Left lung (tissue), 10 donors: ENCODE data around the gene RPL29. TPM values are rescaled to one million over a fixed set of nuclear protein-coding genes. Genes with fewer than 3 reads are reported as not detected.
A peak's percentile ranks its signal among the peaks of the same experiment; 100 is the strongest.

Source experiments
- ATAC-seq: fragments of 200-7000 bp; cut with Tn5 transposase; one replicate; pipeline ENCODE4 v1.9.1; 2020; ENCODE audit warnings: moderate library complexity
- DNase-seq, 4 donors: peaks; one replicate each; pipeline ENCODE4 v3.0.0-alpha.2; 2013 to 2020
- H3K27ac ChIP-seq, 2 donors: fragments of 200-600 bp; sonication (generic) in 1 of 2; one replicate each; pipeline versions ENCODE4 v1.5.0 to v1.8.0; 2020 to 2021
- H3K27me3 ChIP-seq, 2 donors: fragments of 200-600 bp; sonication (generic) in 1 of 2; one replicate each; pipeline versions ENCODE4 v1.5.0 to v1.8.0; 2020 to 2021
- H3K36me3 ChIP-seq, 2 donors: fragments of 200-600 bp; sonication (generic) in 1 of 2; one replicate each; pipeline versions ENCODE4 v1.5.0 to v1.8.0; 2020 to 2021
- H3K4me1 ChIP-seq, 2 donors: fragments of 200-600 bp; one replicate each; pipeline ENCODE4 v1.8.0; 2021
- H3K4me3 ChIP-seq, 2 donors: fragments of 200-600 bp; sonication (generic) in 1 of 2; one replicate each; pipeline versions ENCODE4 v1.5.0 to v1.8.0; 2020 to 2021; ENCODE audit warnings: mild to moderate bottlenecking in 1 of 2
- H3K9me3 ChIP-seq, 2 donors: fragments of 200-600 bp; sonication (generic) in 1 of 2; one replicate each; pipeline versions ENCODE4 v1.5.0 to v1.8.0; 2020 to 2021
- intact Hi-C, 2 donors: fragments of 100-400 bp; cut with DNase I; formaldehyde crosslinking; loops; one replicate each; pipeline versions ENCODE4 v1.11.2 to v1.14.2; 2022
- polyA plus RNA-seq, 6 donors: library from polyadenylated mRNA; unstranded; fragments of 120-200 nt; gene quantifications; one replicate each; pipeline ENCODE4 v1.2.1, GENCODE V29; 2013; ENCODE audit not compliant: insufficient read length in 6 of 6
- total RNA-seq, 2 donors: library from RNA; stranded (reverse); fragmentation: NEBNext Ultra II Directional; extraction: Animal tissue kit (Norgen Biotek cat#: 25700); gene quantifications; one replicate each; pipeline ENCODE4 v1.2.1, GENCODE V29; 2021
- TF ChIP-seq, protein P1 (sequence below), 2 donors: fragments of 200-600 bp; sonication (generic) in 1 of 2; IDR thresholded peaks; one replicate each; pipeline versions ENCODE4 v1.5.0 to v1.8.0; 2021; ENCODE audit warnings: antibody characterized with exemption in 2 of 2
- donor health status: DM: no; HTN: yes; CAD: no.
- donor health status: DM: no; HTN: no; CAD: no.

RPL29 gene
- total and polyA plus RNA-seq, 8 donors: 854 to 2,169 (median 1,926) TPM

DNA sequence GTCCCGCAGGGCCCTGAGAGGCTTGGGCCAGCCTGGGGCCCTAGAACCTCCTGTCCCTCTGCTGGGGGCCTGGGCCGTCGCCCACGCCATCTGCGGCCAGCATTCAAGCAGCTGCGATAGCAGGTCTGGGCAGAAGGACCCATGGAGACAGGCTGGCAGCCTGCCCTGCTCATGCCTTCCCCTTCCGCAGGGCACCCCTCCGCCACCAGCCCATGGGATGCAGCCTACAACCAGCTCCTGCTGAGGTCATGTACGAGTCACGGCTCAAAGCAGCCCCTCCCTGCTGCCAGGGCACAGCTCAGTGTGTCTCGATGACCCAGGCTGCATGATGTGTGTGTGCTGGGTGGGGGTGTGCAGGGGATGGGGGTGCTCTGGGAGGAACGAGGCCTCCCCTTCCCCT lies 32.9 kb upstream of the RPL29 start:
- ATAC-seq: no peak
- no peaks in the 10 kb centered on the region for H3K27me3 ChIP-seq
- peaks cover 0 to 12% of the 10 kb centered on the region in 2 donors for H3K4me1 ChIP-seq
- H3K27ac ChIP-seq: no peak overlapping the region
- H3K9me3 ChIP-seq: no peaks in the 10 kb centered on the region
- intact Hi-C loops: no loop called here
- no peak overlapping the region for H3K4me3 ChIP-seq
- TF ChIP-seq, protein P1, sequence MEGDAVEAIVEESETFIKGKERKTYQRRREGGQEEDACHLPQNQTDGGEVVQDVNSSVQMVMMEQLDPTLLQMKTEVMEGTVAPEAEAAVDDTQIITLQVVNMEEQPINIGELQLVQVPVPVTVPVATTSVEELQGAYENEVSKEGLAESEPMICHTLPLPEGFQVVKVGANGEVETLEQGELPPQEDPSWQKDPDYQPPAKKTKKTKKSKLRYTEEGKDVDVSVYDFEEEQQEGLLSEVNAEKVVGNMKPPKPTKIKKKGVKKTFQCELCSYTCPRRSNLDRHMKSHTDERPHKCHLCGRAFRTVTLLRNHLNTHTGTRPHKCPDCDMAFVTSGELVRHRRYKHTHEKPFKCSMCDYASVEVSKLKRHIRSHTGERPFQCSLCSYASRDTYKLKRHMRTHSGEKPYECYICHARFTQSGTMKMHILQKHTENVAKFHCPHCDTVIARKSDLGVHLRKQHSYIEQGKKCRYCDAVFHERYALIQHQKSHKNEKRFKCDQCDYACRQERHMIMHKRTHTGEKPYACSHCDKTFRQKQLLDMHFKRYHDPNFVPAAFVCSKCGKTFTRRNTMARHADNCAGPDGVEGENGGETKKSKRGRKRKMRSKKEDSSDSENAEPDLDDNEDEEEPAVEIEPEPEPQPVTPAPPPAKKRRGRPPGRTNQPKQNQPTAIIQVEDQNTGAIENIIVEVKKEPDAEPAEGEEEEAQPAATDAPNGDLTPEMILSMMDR (IDR thresholded peaks at IDR 0.05): no peak
- H3K36me3 ChIP-seq: no peaks in the 10 kb centered on the region
- no peak for DNase-seq

DNA sequence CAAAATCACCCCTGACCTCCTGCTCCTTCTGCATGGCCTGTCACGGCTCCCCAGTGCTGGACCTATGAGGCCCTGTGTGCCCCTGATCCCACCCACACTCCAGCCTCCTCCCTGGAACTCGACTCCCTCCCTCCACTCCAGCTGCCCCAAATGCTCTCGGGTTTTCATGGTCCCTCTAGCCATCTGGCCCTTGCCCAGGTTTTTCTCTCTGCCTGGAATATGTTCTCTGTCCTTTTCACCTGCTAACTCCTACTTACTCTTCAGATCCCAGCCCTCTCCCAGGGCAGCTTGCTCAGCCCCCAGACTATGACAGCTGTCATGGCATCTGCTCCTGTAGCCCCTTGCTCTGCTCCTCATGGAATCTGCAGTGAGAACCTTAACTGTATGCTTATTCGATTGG lies 30.3 kb upstream of the RPL29 start:
- no peaks in the 10 kb centered on the region for H3K9me3 ChIP-seq
- ATAC-seq: no peak
- no peak overlapping the region for H3K27ac ChIP-seq
- H3K36me3 ChIP-seq: no peaks in the 10 kb centered on the region
- H3K27me3 ChIP-seq: no peaks in the 10 kb centered on the region
- intact Hi-C loops: no loop called here
- TF ChIP-seq, protein P1 (IDR thresholded peaks at IDR 0.05): no peak
- peaks cover 0 to 21% of the 10 kb centered on the region in 2 donors for H3K4me1 ChIP-seq
- H3K4me3 ChIP-seq: no peak overlapping the region
- DNase-seq: no peak

DNA sequence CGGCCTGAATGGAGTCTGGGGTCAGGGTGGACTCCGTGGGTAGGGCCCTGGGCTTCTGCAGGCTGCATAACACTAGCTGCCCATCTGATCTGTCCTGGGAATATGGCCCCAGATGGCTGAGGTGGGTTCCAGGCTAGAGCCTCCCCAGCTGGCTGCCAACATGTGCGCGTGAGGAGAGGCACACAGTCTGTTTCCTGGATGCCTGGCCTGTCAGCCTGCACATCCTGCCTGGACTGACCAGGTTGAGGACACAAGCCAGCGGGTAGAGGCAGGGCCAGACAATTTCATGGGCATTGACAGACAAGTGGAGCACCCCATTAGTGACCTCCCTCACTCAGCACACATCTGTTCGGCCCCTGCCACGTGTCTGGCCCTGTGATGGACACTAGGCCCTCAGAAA lies 29.8 kb upstream of the RPL29 start:
- TF ChIP-seq, protein P1 (IDR thresholded peaks at IDR 0.05): no peak
- no peaks in the 10 kb centered on the region for H3K36me3 ChIP-seq
- DNase-seq (no peak), ATAC-seq (no peak)
- H3K27me3 ChIP-seq: no peaks in the 10 kb centered on the region
- H3K9me3 ChIP-seq: no peaks in the 10 kb centered on the region
- H3K27ac ChIP-seq: no peak overlapping the region
- no peak overlapping the region for H3K4me3 ChIP-seq
- intact Hi-C loops: no loop called here
- H3K4me1 ChIP-seq: peaks cover 0 to 21% of the 10 kb centered on the region in 2 donors

DNA sequence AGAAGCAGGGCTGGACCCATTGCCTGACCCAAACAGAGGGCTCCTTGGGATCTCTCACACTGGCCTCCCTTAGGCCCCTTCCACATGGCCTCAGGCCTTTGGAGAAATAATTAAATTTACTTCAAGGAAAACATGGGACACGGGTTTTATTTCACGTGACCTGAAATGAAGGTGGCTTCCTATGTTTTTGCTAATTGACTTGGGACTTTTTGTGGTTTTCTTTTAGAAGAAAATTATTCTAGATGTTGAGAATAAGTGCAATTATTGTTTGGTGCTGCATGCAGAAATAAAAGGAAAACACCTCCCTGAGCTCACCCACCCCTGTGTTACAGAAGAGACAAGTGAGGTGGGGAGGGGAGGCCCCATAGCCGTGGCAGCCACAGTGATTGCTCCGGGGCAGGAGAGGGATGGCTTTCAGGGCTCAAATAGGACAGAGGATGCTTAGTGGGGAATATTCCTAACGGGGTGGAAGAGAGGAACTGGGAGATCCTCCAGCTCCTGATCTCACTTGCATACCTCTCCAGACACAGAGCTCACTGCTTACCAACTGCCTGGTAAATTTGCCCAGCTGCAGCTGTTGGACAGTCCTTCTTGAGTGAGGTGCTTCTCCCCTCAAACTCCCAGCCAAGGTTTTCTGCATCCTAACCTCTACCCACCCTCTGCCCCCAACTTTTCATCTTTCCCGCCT lies 29.2 kb upstream of the RPL29 start:
- no peaks in the 10 kb centered on the region for H3K9me3 ChIP-seq
- no peaks in the 10 kb centered on the region for H3K27me3 ChIP-seq
- intact Hi-C loops: no loop called here
- H3K27ac ChIP-seq: no peak overlapping the region
- no peak overlapping the region for H3K4me3 ChIP-seq
- TF ChIP-seq, protein P1 (IDR thresholded peaks at IDR 0.05): no peak
- H3K4me1 ChIP-seq: peaks cover 0 to 21% of the 10 kb centered on the region in 2 donors
- ATAC-seq (no peak), DNase-seq (no peak)
- no peaks in the 10 kb centered on the region for H3K36me3 ChIP-seq

DNA sequence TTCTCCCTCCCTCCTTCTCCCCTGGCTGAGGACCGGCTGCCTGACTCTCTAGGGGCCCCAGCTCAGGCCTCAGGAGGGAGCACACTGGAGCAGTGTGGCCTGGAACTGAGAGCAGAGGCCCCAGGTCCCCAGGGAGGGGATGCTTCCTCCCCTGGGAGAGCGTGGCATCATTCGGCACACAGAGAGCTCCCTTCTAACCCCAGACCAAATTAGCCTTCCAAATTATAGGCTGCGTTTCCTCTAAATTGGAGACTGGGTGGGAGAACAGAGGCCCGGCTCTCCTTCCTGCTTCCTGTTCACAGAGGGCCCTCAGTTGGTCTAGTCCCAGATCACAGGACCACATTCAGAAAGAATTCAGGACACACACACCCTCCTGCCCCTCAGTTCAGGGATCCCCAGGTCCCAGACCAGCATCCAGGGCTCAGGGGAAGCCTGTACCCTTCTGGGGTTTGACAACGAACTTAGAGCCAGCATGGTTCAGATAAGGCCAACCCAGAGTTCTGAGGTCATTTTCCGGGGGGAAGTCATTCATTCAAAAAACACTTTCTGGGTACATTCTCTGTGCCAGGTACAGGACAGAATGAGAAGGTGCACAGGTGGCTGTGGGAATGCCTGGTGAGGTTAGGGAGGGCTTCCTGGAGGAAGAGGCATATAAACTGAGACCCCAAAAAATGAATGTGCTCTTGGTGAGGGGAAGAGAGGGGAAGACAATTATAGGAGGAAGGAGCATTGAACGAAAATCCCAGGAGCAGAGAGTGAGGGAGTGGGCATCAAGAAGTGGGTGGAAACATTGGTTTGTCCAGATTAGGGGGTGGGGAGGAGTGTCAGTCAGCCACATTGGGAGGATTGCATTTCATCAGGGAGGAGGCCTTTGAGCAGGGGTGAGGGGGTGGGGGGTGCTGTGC lies 28.4 kb upstream of the RPL29 start:
- Histone ChIP-seq H3K27me3 (no peaks in the 10 kb centered on the region), H3K9me3 (no peaks in the 10 kb centered on the region), H3K27ac (peak overlapping the region in 1 of 2 donors; percentile 42), H3K36me3 (no peaks in the 10 kb centered on the region), H3K4me1 (peaks cover 0 to 21% of the 10 kb centered on the region in 2 donors), H3K4me3 (no peak overlapping the region)
- DNase-seq (no peak), ATAC-seq (no peak)
- TF ChIP-seq, protein P1 (IDR thresholded peaks at IDR 0.05): no peak
- intact Hi-C loops: no loop called here
